Liver (tissue), 9 donors: Measurements from ENCODE around the gene OR10H5. TPM values are rescaled to one million over a fixed set of nuclear protein-coding genes. Genes with fewer than 3 reads are reported as not detected.

Experiments used
- DNase-seq: peaks from one replicate; pipeline ENCODE4 v3.0.0-alpha.2; 2017; ENCODE audit warnings: low spot score
- H3K27ac ChIP-seq, 2 donors: one replicate each; pipeline ENCODE4 v1.7.0; 2013; ENCODE audit warnings: inconsistent platforms in 2 of 2, low read length in 2 of 2, control low read depth in 1 of 2, low read depth in 1 of 2, mild to moderate bottlenecking in 1 of 2
- H3K27me3 ChIP-seq, 4 donors: one replicate each; pipeline versions ENCODE4 v1.6.1 to v1.7.0; 2013; ENCODE audit warnings: low read length in 3 of 4, inconsistent platforms in 1 of 4, mild to moderate bottlenecking in 1 of 4, moderate library complexity in 1 of 4; ENCODE audit not compliant: control insufficient read depth in 4 of 4, insufficient read depth in 4 of 4
- H3K36me3 ChIP-seq, 4 donors: one replicate each; pipeline versions ENCODE4 v1.6.1 to v1.7.0; 2013; ENCODE audit warnings: low read length in 3 of 4, mild to moderate bottlenecking in 3 of 4, low read depth in 1 of 4, moderate library complexity in 1 of 4; ENCODE audit not compliant: control insufficient read depth in 4 of 4, insufficient read depth in 3 of 4
- H3K4me1 ChIP-seq, 4 donors: one replicate each; pipeline versions ENCODE4 v1.6.1 to v1.7.0; 2013; ENCODE audit warnings: low read length in 3 of 4, mild to moderate bottlenecking in 3 of 4, moderate library complexity in 1 of 4; ENCODE audit not compliant: control insufficient read depth in 4 of 4, insufficient read depth in 4 of 4
- H3K4me3 ChIP-seq, 3 donors: one replicate each; pipeline versions ENCODE4 v1.6.1 to v1.7.0; 2013; ENCODE audit warnings: low read length in 3 of 3, control low read depth in 1 of 3, low read depth in 1 of 3, mild to moderate bottlenecking in 1 of 3
- H3K9ac ChIP-seq, 2 donors: one replicate each; pipeline ENCODE4 v1.7.0; 2013; ENCODE audit warnings: low read length in 2 of 2, mild to moderate bottlenecking in 2 of 2, moderate library complexity in 2 of 2, control low read depth in 1 of 2, low read depth in 1 of 2
- H3K9me3 ChIP-seq, 4 donors: one replicate each; pipeline versions ENCODE4 v1.6.1 to v1.7.0; 2013; ENCODE audit warnings: low read length in 3 of 4; ENCODE audit not compliant: control insufficient read depth in 4 of 4
- ATF3 ChIP-seq: IDR thresholded peaks from 2 replicates; pipeline ENCODE4 v1.6.1; 2016; ENCODE audit warnings: antibody characterized with exemption
- CTCF ChIP-seq: fragments of 150-350 bp; IDR thresholded peaks from 2 replicates; pipeline ENCODE4 v1.5.1; 2017; ENCODE audit warnings: improper control_type of control experiment, low read depth, low read length; ENCODE audit not compliant: missing input control
- EGR1 ChIP-seq, 2 donors: IDR thresholded peaks; 2 replicates each; pipeline ENCODE4 v1.6.1; 2016 to 2018; ENCODE audit warnings: antibody characterized with exemption in 2 of 2, low read depth in 2 of 2
- FOXA1 ChIP-seq: IDR thresholded peaks from 2 replicates; pipeline ENCODE4 v1.6.1; 2016; ENCODE audit warnings: antibody characterized with exemption
- HNF4A ChIP-seq, 2 donors: conservative IDR thresholded peaks; 2 replicates each; pipeline ENCODE4 v1.6.1; 2016; ENCODE audit warnings: antibody characterized with exemption in 2 of 2, mild to moderate bottlenecking in 2 of 2
- HNF4G ChIP-seq: IDR thresholded peaks from 2 replicates; pipeline ENCODE4 v1.6.1; 2016; ENCODE audit warnings: antibody characterized with exemption
- MAX ChIP-seq: IDR thresholded peaks from 2 replicates; pipeline ENCODE4 v1.6.1; 2016; ENCODE audit warnings: antibody characterized with exemption
- NR2F2 ChIP-seq: IDR thresholded peaks from 2 replicates; pipeline ENCODE4 v1.6.1; 2016; ENCODE audit warnings: antibody characterized with exemption
- RAD21 ChIP-seq, 2 donors: IDR thresholded peaks; 2 replicates each; pipeline ENCODE4 v1.6.1; 2016; ENCODE audit warnings: antibody characterized with exemption in 2 of 2, mild to moderate bottlenecking in 2 of 2
- REST ChIP-seq: IDR thresholded peaks from 2 replicates; pipeline ENCODE4 v1.6.1; 2016; ENCODE audit warnings: antibody characterized with exemption, mild to moderate bottlenecking
- SP1 ChIP-seq: IDR thresholded peaks from 2 replicates; pipeline ENCODE4 v1.6.1; 2018; ENCODE audit warnings: antibody characterized with exemption, mild to moderate bottlenecking
- TAF1 ChIP-seq: conservative IDR thresholded peaks from 2 replicates; pipeline ENCODE4 v1.6.1; 2016; ENCODE audit warnings: antibody characterized with exemption, mild to moderate bottlenecking
- YY1 ChIP-seq: IDR thresholded peaks from 2 replicates; pipeline ENCODE4 v1.6.1; 2016; ENCODE audit warnings: antibody characterized with exemption, mild to moderate bottlenecking
- ZBTB33 ChIP-seq: IDR thresholded peaks from 2 replicates; pipeline ENCODE4 v1.6.1; 2016; ENCODE audit warnings: antibody characterized with exemption
- WGBS: extraction: QIAGEN DNeasy Blood & Tissue Kit; methylation state at CpG from one replicate; pipeline ENCODE4 v1.1.7; 2013; 5-methylcytosine and 5-hydroxymethylcytosine counted together
- polyA plus RNA-seq, 2 donors: library from polyadenylated mRNA; stranded (reverse) in 1 of 2; unstranded in 1 of 2; fragments of 200-250 nt in 1 of 2; fragments of >200 nt in 1 of 2; fragmentation: Nextera tagmentation in 1 of 2; extraction: Ambion mirVana in 1 of 2; gene quantifications; one replicate each; pipeline versions ENCODE4 v1.2.1 to v1.2.3, GENCODE V29; 2013 to 2015
- total RNA-seq, 2 donors: library from RNA; depleted of rRNA; stranded (reverse); fragments of >200 nt; gene quantifications; one replicate each; pipeline ENCODE4 v1.2.3, GENCODE V29; 2014
- donor health status: healthy.
- donor health status: healthy.
- donor health status: healthy.
- donor health status: healthy.
- donor health status: healthy.

Gene OR10H5
- total and polyA plus RNA-seq, 4 donors, result not detected

- TF ChIP-seq RAD21 (IDR thresholded peaks at IDR 0.05), result no peak
Measured at GRCh38 chr19:15813916-15814315, 26.5 kb downstream of the OR10H5 start.

GRCh38 chr19:15815306-15815705 lies 27.8 kb downstream of the OR10H5 start, which contains the start of gene OR10H1:
Gene OR10H1, minus strand, starts transcription at chr19:15815664. Its CDS starts 7,627 bp downstream, at chr19:15808037.
- WGBS, result 53% methylated on average over 5 of the region's 5 CpGs
- Histone ChIP-seq H3K27ac (no peak within 1 kb of the TSS), H3K36me3 (no peaks in the 10 kb centered on the region), H3K9ac (no peak within 1 kb of the TSS), H3K4me1 (no peaks in the 10 kb centered on the region), H3K4me3 (no peak within 1 kb of the TSS), H3K9me3 (no peaks in the 10 kb centered on the region), H3K27me3 (peaks cover 0 to 9% (median 0%) of the 10 kb centered on the region in 4 donors)
- no peak for TF ChIP-seq ZBTB33
- no peak for TF ChIP-seq HNF4A (conservative IDR thresholded peaks at IDR 0.05)
- no peak for TF ChIP-seq CTCF
- no peak for TF ChIP-seq RAD21 (IDR thresholded peaks at IDR 0.05)
- TF ChIP-seq NR2F2, result no peak
- no peak for TF ChIP-seq ATF3
- no peak for DNase-seq

More at GRCh38 chr19:15813916-15814315, 26.5 kb downstream of the OR10H5 start:
- Histone ChIP-seq H3K9me3 (no peaks in the 10 kb centered on the region), H3K4me3 (no peak overlapping the region), H3K36me3 (no peaks in the 10 kb centered on the region), H3K9ac (no peak overlapping the region), H3K4me1 (no peaks in the 10 kb centered on the region), H3K27me3 (peaks cover 0 to 9% (median 0%) of the 10 kb centered on the region in 4 donors), H3K27ac (no peak overlapping the region)
- 53% methylated on average over 7 of the region's 7 CpGs for WGBS
- no peak for DNase-seq

DNA sequence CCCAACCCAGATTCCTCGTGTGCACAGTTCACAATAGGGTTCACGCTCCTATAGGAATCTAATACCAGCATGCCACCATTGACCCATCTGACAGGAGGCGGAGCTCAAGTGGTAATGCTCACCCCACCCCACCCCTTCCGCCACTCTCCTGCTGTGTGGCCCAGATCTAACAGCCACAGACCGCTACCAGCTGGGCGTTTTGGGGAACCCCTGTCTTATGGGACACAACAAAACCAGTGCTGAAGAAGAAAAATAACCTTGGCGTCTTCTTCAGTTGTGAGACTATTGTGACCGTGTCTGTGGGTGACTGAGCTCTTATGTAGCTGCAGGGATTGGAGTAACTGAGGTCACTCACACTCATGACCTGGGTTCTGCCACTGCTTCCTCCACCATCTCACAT lies 33.2 kb downstream of the OR10H5 start:
- H3K36me3 ChIP-seq, result no peaks in the 10 kb centered on the region
- no peaks in the 10 kb centered on the region for H3K27me3 ChIP-seq
- 92% methylated on average over 8 of the region's 8 CpGs for WGBS
- H3K4me1 ChIP-seq, result no peaks in the 10 kb centered on the region
- H3K4me3 ChIP-seq, result no peak overlapping the region
- DNase-seq, result no peak
- no peak overlapping the region for H3K27ac ChIP-seq
- no peak overlapping the region for H3K9ac ChIP-seq
- H3K9me3 ChIP-seq, result no peaks in the 10 kb centered on the region
- TF ChIP-seq YY1 (no peak), MAX (no peak), EGR1 (IDR thresholded peaks at IDR 0.05; ENCODE audit: low read depth in 2 of 2) (no peak), FOXA1 (no peak), RAD21 (IDR thresholded peaks at IDR 0.05) (no peak), NR2F2 (no peak), CTCF (no peak), HNF4G (no peak), SP1 (no peak), REST (no peak), HNF4A (conservative IDR thresholded peaks at IDR 0.05) (no peak), ZBTB33 (no peak), ATF3 (no peak), TAF1 (no peak)
